GM18873 (cell line): ENCODE results near the gene CCK.

Experiments
- ATAC-seq: cut with Tn5 transposase; IDR thresholded peaks from one replicate; pipeline ENCODE4 v1.9.1; 2021; ENCODE audit warnings: mild to moderate bottlenecking, moderate library complexity, moderate number of reproducible peaks; ENCODE audit not compliant: unreplicated experiment, low FRiP score

Gene CCK

GRCh38 chr3:42270561-42270960 lies 4.6 kb upstream of the CCK start:
- ATAC-seq = no peak

GRCh38 chr3:42269647-42270046 lies 3.7 kb upstream of the CCK start:
- no peak for ATAC-seq

- ATAC-seq = no peak
Measured at GRCh38 chr3:42267878-42268277, 1.9 kb upstream of the CCK start.

GRCh38 chr3:42265059-42265991 lies 660 bp downstream of the CCK start:
- no peak for ATAC-seq

- ATAC-seq = no peak
Measured at GRCh38 chr3:42264399-42265058, 1.5 kb downstream of the CCK start.

DNA sequence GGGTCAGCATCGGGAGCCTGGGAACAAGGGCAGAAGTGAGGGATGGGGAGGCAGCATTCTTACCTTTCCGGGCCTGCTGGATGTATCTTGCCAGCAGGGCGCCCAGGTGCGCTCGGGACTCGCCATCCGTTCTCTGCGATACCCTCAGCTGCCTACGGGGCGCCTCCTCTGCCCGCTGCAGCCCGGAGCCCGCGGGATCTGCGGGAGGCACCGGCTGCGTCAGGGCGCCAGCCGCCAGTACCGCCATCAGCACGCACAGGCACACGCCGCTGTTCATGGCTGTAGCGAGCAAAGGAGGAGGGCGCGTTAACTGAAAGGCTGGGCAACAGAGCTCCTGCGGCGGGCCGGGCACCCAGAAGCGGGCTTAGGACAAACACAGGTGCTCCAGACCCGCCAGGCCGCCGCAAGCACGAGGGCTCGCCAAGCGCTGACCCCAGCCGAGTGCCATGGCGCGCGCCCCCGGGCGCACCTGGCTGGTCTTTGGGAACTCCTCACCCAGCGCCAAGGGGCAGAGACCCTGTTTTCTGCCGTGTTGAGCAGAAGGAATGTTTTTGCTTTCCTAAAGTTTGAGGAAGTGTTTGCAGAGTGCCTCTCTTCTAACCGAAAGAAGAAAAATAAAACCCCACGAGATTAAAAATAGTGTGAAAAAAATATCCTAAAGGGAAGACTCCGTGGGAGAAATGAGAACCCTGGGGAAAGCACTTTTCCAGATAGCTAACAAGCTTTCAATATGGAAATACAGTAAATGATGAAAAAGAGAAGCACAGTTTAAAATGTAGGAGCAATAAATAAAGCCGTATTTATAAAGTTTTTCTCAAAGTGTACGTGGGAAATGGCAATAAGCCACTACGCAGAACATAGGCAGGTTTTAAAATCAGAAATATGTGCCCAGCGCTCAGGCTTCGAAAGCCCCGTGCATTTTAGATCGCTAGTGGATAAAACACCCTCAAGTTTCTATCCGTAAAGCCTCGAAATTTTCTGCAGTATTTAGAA lies 2.3 kb downstream of the CCK start:
- no peak for ATAC-seq

DNA sequence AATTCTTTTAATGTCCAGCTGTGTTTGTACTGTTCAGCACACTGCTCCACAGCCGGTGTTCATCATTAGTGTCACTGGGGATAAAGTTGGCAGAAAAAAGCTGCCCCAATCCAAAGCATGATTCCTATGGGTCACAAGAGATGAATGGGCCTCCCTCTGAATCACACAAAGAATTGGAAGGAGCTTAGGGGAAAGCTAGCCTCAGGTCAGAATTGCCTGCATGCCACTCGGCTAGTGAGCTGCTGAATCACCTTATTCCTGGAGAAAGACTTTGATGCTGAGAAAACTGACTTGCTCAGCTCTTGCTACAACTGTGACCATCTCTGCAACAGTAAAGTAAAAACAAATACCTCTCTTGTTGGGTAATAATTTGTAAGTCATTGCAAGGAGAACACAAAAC lies 3.5 kb downstream of the CCK start:
- no peak for ATAC-seq

DNA sequence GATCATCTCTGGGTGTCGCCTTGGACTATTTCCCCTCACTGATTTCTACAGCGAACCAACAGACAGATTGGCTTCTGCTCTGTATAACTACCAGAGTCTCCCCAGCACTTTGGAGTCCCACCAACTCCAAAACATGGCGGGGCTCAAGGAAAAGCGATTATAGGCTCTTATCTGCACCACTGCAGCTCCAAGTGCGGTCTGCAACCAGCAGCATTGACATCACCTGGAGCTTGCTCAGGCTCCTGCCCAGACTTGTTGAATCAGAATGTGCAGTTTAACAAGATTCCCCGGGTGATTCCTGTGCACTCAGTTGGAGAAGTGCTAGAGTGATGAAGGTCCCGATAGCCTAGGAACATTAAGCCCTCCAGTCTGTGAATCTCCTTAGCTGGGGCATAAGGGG lies 9.0 kb downstream of the CCK start:
- no peak for ATAC-seq

- ATAC-seq = no peak
Measured at GRCh38 chr3:42256135-42256819, 9.7 kb downstream of the CCK start.

DNA sequence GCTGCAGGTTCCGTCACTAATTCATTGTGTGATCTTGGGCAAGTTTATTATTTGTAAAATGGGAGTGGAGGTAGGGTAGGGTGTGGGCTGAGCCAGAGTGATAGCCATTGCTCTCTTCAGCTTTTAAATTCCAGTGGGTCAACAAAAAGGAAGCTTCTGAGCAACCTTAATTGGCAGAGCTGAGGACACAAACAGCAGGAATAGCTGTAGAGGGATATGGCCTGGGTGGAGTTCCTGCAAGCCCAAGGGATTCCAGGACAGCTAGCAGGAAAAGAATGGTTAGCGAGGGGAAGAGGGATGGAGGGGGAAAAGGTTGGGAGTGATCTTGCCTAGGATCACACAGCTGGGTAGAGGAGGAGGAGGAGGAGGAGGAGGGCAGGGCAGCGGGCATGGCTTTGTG lies 11.4 kb downstream of the CCK start:
- ATAC-seq = no peak

- no peak for ATAC-seq
Measured at GRCh38 chr3:42250761-42251160, 15.2 kb downstream of the CCK start.

GRCh38 chr3:42247576-42248027 lies 18.4 kb downstream of the CCK start:
- no peak for ATAC-seq

- no peak for ATAC-seq
Measured at GRCh38 chr3:42246091-42246490, 19.9 kb downstream of the CCK start.

DNA sequence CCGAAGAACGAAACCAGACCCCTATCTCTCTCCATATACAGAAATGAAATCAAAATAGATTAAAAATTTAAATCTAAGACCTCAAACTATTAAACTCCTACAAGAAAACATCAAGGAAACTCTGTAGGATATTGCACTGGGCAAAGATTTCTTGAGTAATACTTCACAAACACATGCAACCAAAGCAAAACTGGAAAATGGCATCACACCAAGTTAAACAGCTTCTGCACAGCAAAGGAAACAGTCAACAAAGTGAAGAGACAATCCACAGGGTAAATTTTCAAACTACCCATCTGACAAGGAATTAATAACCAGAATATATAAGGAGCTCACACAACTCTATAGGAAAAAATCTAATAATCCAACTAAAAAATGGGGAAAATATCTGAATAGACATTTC lies 29.4 kb downstream of the CCK start:
- ATAC-seq = no peak

GRCh38 chr3:42235532-42235931 lies 30.5 kb downstream of the CCK start:
- ATAC-seq = no peak

GRCh38 chr3:42230860-42231259 lies 35.1 kb downstream of the CCK start:
- ATAC-seq = no peak

DNA sequence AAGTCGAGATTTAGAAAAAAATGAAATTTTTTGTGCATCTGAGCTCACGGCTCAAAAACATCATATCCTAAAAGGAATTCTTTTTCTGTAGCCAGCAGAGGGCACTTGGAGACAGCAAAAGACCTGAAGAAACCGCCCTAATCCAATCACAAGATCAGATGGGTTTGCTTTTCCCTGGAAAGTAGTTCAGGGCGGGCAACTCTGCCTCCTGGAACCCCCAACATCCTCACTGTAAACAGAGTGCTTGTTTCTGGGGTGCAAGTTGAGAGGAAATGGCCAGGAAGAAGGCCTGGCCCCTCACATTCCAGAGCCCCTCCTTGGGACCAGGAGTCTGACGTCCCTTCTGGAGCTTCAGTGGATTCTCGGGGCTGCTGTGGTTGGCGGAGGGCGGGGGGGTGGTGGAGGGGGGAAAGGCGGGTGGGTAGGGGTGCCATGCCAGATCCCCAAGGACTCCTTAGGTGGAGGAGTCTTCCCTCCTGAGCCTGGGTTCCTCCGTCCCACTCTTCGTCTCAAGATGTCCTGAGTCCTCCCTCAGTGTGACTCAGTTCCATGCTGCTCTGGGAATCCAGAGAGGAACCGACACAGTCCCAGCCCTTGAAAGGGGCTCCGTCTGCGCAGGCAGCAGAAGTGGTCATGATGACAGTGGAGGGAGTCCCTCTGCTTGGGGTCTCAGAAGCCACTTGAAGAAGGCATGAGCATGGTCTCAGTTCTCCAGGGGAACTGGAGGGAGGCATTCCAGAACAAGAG lies 35.9 kb downstream of the CCK start:
- ATAC-seq = no peak

- no peak for ATAC-seq
Measured at GRCh38 chr3:42229266-42229941, 36.6 kb downstream of the CCK start.

- ATAC-seq = no peak
Measured at GRCh38 chr3:42228796-42229195, 37.2 kb downstream of the CCK start.
